Immature natural killer cell (primary cell): ENCODE data around the gene WNT7A. TPM values are rescaled to one million over a fixed set of nuclear protein-coding genes. Genes with fewer than 3 reads are reported as not detected.
"Not testable (repeated sequence)": the region's sequence is repeated elsewhere in the genome, so short reads cannot be mapped to it uniquely, and the experiment has no call there.

ENCODE experiments used
- DNase-seq, 3 donors: peaks; one replicate each; pipeline ENCODE4 v3.0.0; 2022; ENCODE audit warnings: mixed read lengths in 1 of 3
- H3K27ac Mint-ChIP-seq, 6 donors: one replicate each; pipeline ENCODE4 v1.8.0; 2020; ENCODE audit warnings: mixed read lengths in 6 of 6, mild to moderate bottlenecking in 5 of 6, inconsistent platforms in 4 of 6, moderate library complexity in 3 of 6
- H3K27me3 Mint-ChIP-seq, 3 donors: one replicate each; pipeline ENCODE4 v1.8.0; 2020 to 2021; ENCODE audit warnings: low read depth in 3 of 3, mild to moderate bottlenecking in 3 of 3, mixed read lengths in 3 of 3, moderate library complexity in 3 of 3, inconsistent platforms in 1 of 3
- H3K36me3 Mint-ChIP-seq, 3 donors: one replicate each; pipeline ENCODE4 v1.8.0; 2020; ENCODE audit warnings: mixed read lengths in 3 of 3, inconsistent platforms in 2 of 3, mild to moderate bottlenecking in 2 of 3
- H3K4me1 Mint-ChIP-seq, 2 donors: one replicate each; pipeline ENCODE4 v1.8.0; 2020; ENCODE audit warnings: inconsistent platforms in 2 of 2, mild to moderate bottlenecking in 2 of 2, mixed read lengths in 2 of 2, moderate library complexity in 1 of 2
- H3K4me3 Mint-ChIP-seq, 5 donors: one replicate each; pipeline ENCODE4 v1.8.0; 2020; ENCODE audit warnings: mild to moderate bottlenecking in 5 of 5, mixed read lengths in 5 of 5, inconsistent platforms in 3 of 5, moderate library complexity in 3 of 5
- H3K9me3 Mint-ChIP-seq, 6 donors: one replicate each; pipeline ENCODE4 v1.8.0; 2020; ENCODE audit warnings: mild to moderate bottlenecking in 6 of 6, mixed read lengths in 6 of 6, inconsistent platforms in 4 of 6, moderate library complexity in 3 of 6
- polyA plus RNA-seq, 3 donors: library from polyadenylated mRNA; unstranded; fragments of 300-500 nt; fragmentation: Illumina TruSeq; gene quantifications; one replicate each; pipeline ENCODE4 v1.2.3, GENCODE V29; 2021

WNT7A gene
- polyA plus RNA-seq = not detected

GRCh38 chr3:13879946-13880810 is at the start of gene WNT7A:
Gene WNT7A (minus strand): TSS chr3:13880071. CDS start chr3:13879816, 255 bp downstream.
- Mint-ChIP-seq H3K9me3 (peaks cover 0 to 2% (median 0%) of the 10 kb centered on the region in 6 donors), H3K36me3 (peaks cover 0 to 5% (median 3%) of the 10 kb centered on the region in 3 donors), H3K4me1 (peaks cover 0 to 2% of the 10 kb centered on the region in 2 donors), H3K27me3 (peaks cover 7 to 22% (median 16%) of the 10 kb centered on the region in 3 donors), H3K27ac (no peak within 1 kb of the TSS), H3K4me3 (peak within 1 kb of the TSS in 3 of 5 donors; percentile 16 to 23 (median 18))
- no peak for DNase-seq

- not testable (repeated sequence) for H3K4me1 Mint-ChIP-seq, H3K4me3 Mint-ChIP-seq, H3K27me3 Mint-ChIP-seq, H3K36me3 Mint-ChIP-seq, DNase-seq, H3K27ac Mint-ChIP-seq
- peaks cover 2 to 59% (median 25%) of the 10 kb centered on the region in 6 donors for H3K9me3 Mint-ChIP-seq
Observed at GRCh38 chr3:13928741-13929140, 48.9 kb upstream of the WNT7A start.

- Mint-ChIP-seq H3K27ac (no peak overlapping the region), H3K4me1 (no peaks in the 10 kb centered on the region), H3K27me3 (peaks cover 3 to 8% (median 5%) of the 10 kb centered on the region in 3 donors), H3K4me3 (no peak overlapping the region), H3K36me3 (peaks cover 0 to 10% (median 0%) of the 10 kb centered on the region in 3 donors), H3K9me3 (peaks cover 2 to 60% (median 25%) of the 10 kb centered on the region in 6 donors)
- no peak for DNase-seq
Observed at GRCh38 chr3:13927295-13927694, 47.4 kb upstream of the WNT7A start.

DNA sequence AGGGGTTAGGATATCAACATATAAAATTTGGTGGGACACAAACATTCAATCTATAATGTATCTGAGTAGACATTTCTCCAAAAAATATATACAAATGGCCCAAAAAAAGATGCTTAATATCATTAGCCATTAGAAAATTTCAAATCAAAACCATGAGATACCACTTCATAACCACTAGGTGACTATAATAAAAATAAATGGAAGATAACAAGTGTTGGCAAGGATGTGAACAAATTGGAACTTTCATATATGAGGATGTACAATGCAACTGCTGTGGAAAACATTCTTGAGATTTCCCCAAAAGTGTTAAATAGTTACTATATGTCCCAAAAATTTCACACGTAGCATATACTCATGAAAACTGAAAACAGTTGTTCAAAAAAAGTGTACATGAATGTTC is 36.5 kb upstream of the WNT7A start:
- peaks cover 21 to 89% (median 64%) of the 10 kb centered on the region in 6 donors for H3K9me3 Mint-ChIP-seq
- H3K27ac Mint-ChIP-seq = no peak overlapping the region
- H3K36me3 Mint-ChIP-seq = peaks cover 0 to 28% (median 0%) of the 10 kb centered on the region in 3 donors
- H3K4me1 Mint-ChIP-seq = no peaks in the 10 kb centered on the region
- no peak for DNase-seq
- peaks cover 0 to 12% (median 8%) of the 10 kb centered on the region in 3 donors for H3K27me3 Mint-ChIP-seq
- H3K4me3 Mint-ChIP-seq = no peak overlapping the region

GRCh38 chr3:13902648-13903238 is 22.9 kb upstream of the WNT7A start:
- no peak for DNase-seq
- Mint-ChIP-seq H3K27me3 (peaks cover 3 to 12% (median 4%) of the 10 kb centered on the region in 3 donors), H3K27ac (no peak overlapping the region), H3K4me3 (no peak overlapping the region), H3K36me3 (peaks cover 32 to 39% (median 33%) of the 10 kb centered on the region in 3 donors), H3K9me3 (peaks cover 22 to 78% (median 65%) of the 10 kb centered on the region in 6 donors), H3K4me1 (no peaks in the 10 kb centered on the region)

DNA sequence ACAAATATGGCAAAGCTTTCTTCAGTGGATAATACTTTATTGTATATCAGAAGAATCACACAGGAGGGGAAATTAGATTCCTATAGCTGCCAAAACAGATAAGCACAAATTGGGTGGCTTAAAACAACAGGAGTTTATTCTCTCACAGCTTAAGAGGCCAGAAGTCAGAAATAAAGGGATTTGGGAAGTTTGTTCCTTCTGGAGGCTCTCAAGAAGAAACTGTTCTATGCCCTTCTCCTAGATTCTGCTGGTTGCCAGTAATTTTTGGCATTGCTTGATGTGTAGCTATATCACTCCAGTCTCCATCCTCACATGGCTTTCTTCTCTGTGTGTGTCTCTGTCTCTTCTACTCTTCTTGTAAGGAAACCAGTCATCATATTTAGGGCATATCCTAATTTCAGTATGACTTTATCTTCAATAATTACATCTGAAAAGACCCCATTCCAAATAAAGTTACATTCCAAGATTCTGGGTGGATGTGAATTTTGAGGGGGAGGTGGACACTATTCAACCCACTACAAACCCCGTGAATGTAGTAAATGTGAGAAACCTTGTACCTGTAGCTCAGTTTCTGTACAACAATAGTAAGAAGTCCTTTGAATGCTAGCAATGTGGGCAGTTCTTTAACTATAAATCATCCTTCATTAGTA is 22.2 kb upstream of the WNT7A start:
- peaks cover 18 to 72% (median 61%) of the 10 kb centered on the region in 6 donors for H3K9me3 Mint-ChIP-seq
- peaks cover 31 to 39% (median 32%) of the 10 kb centered on the region in 3 donors for H3K36me3 Mint-ChIP-seq
- H3K4me1 Mint-ChIP-seq = no peaks in the 10 kb centered on the region
- no peak overlapping the region for H3K4me3 Mint-ChIP-seq
- H3K27me3 Mint-ChIP-seq = peaks cover 2 to 12% (median 3%) of the 10 kb centered on the region in 3 donors
- no peak for DNase-seq
- H3K27ac Mint-ChIP-seq = no peak overlapping the region

GRCh38 chr3:13898346-13898745 is 18.5 kb upstream of the WNT7A start:
- Mint-ChIP-seq H3K27me3 (peaks cover 2 to 6% (median 5%) of the 10 kb centered on the region in 3 donors), H3K36me3 (peaks cover 22 to 27% (median 25%) of the 10 kb centered on the region in 3 donors), H3K4me1 (peaks cover 17 to 19% of the 10 kb centered on the region in 2 donors), H3K4me3 (no peak overlapping the region), H3K27ac (peak overlapping the region in 1 of 6 donors; percentile 54), H3K9me3 (peaks cover 9 to 42% (median 29%) of the 10 kb centered on the region in 6 donors)
- DNase-seq = no peak

GRCh38 chr3:13896473-13897154 is 16.7 kb upstream of the WNT7A start:
- peaks cover 17 to 19% of the 10 kb centered on the region in 2 donors for H3K4me1 Mint-ChIP-seq
- H3K4me3 Mint-ChIP-seq = peak overlapping the region; percentile 81 to 95 (median 92)
- peaks cover 2 to 6% (median 5%) of the 10 kb centered on the region in 3 donors for H3K27me3 Mint-ChIP-seq
- peak overlapping the region; percentile 4 to 92 (median 68) for H3K27ac Mint-ChIP-seq
- peak; percentile 53 to 62 (median 62) for DNase-seq
- peaks cover 9 to 24% (median 15%) of the 10 kb centered on the region in 6 donors for H3K9me3 Mint-ChIP-seq
- peaks cover 16 to 22% (median 20%) of the 10 kb centered on the region in 3 donors for H3K36me3 Mint-ChIP-seq

GRCh38 chr3:13895155-13896105 is 15.6 kb upstream of the WNT7A start:
- peaks cover 3 to 12% (median 6%) of the 10 kb centered on the region in 6 donors for H3K9me3 Mint-ChIP-seq
- peaks cover 2 to 4% (median 2%) of the 10 kb centered on the region in 3 donors for H3K27me3 Mint-ChIP-seq
- peaks cover 29 to 31% of the 10 kb centered on the region in 2 donors for H3K4me1 Mint-ChIP-seq
- peak; percentile 94 to 96 (median 95) for DNase-seq
- H3K27ac Mint-ChIP-seq = peak overlapping the region; percentile 88 to 95 (median 92)
- peaks cover 11 to 14% (median 11%) of the 10 kb centered on the region in 3 donors for H3K36me3 Mint-ChIP-seq
- peak overlapping the region; percentile 81 to 95 (median 92) for H3K4me3 Mint-ChIP-seq

DNA sequence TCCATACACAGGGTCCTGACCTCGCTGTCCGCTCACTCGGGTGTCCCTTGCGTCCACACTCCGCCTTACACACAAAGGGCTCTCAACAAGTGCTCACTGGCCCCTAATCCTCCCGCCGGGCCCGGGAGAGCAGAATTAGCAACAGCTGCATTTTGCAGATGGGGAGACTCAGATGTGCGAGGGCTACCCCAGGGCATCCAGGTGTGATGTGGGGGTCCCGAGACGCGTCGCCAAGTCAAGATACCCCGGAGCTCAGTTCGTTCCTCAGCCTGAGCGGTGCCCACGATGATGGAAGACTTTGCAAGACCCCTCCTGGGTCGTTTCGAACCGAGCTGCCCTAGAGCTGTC is 14.9 kb upstream of the WNT7A start:
- Mint-ChIP-seq H3K27ac (peak overlapping the region in 3 of 6 donors; percentile 90 to 93 (median 92)), H3K36me3 (peaks cover 8 to 10% (median 9%) of the 10 kb centered on the region in 3 donors)
- DNase-seq = no peak

DNA sequence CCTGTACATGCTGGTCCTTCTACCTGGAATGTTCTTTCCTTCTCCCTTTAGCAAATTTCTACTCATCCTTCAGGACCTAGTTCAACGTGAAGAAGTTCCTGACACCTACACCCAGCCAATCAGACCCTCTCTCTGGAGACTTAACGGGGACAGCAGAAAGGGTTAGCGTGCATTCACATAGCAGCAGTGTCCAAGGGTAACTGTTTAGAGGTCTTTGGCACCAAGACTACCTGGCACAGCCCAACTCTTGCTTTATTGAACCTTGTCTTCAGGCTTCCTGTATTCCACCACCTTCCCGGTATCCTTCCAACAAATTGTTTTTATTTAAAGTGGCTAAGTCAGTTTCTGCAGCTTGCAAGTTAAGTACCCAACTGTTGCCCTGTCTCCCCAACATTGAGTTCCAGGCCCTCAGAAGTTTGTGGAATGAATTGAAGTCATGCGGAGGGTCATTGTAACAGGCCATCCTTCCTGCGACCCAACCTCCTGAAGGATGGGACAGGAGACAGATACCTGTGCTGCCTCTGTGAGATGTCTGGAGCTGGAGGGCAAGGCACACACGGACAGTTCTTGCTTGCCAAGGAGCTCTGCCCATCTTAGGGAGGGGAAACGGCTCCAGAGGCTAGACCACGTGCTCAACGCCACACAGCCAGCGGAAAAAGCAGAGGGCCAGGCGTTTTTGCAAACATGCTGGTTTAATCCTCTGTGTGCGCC is 14.4 kb upstream of the WNT7A start:
- peaks cover 3 to 6% (median 3%) of the 10 kb centered on the region in 3 donors for H3K36me3 Mint-ChIP-seq
- peaks cover 0 to 4% (median 1%) of the 10 kb centered on the region in 6 donors for H3K9me3 Mint-ChIP-seq
- H3K27me3 Mint-ChIP-seq = peaks cover 0 to 3% (median 0%) of the 10 kb centered on the region in 3 donors
- H3K4me3 Mint-ChIP-seq = peak overlapping the region; percentile 33 to 95 (median 92)
- DNase-seq = no peak
- H3K4me1 Mint-ChIP-seq = peaks cover 35% of the 10 kb centered on the region in 2 donors
- H3K27ac Mint-ChIP-seq = peak overlapping the region in 1 of 6 donors; percentile 0

More for the DNA sequence above, 14.9 kb upstream of the WNT7A start:
- H3K9me3 Mint-ChIP-seq = peaks cover under 1 to 8% (median 5%) of the 10 kb centered on the region in 6 donors
- peak overlapping the region; percentile 81 to 95 (median 92) for H3K4me3 Mint-ChIP-seq
- H3K4me1 Mint-ChIP-seq = peaks cover 34 to 35% of the 10 kb centered on the region in 2 donors
- H3K27me3 Mint-ChIP-seq = peaks cover 0 to 4% (median 2%) of the 10 kb centered on the region in 3 donors
